ENCODE results near the gene PBX1. TPM values are rescaled to one million over a fixed set of nuclear protein-coding genes. Genes with fewer than 3 reads are reported as not detected.

Gene PBX1
- total RNA-seq, 4 donors from 2014 or later, result 25.8 to 31.0 (median 27.1) TPM

DNA sequence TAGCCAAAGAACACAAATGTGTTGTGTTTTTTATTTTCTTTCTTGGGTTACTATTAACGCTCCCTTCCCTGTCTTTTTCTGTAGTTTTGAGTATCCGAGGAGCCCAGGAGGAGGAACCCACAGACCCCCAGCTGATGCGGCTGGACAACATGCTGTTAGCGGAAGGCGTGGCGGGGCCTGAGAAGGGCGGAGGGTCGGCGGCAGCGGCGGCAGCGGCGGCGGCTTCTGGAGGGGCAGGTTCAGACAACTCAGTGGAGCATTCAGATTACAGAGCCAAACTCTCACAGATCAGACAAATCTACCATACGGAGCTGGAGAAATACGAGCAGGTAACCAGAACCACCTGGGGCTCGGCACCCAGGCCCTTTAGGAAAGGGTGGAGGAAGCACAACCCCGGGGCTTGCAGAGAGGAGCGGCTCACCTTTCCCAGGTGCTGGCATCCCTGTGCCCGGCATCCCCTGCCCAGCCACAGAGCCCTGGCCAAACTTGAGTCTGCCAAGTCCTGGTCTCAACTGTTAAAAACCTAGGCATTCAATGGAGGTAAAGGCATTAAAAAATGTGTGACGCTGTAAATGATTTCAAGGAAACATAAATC, 233.5 kb downstream of the PBX1 start:
- H3K27ac ChIP-seq, result no peak overlapping the region
- peaks cover 0 to 13% (median 0%) of the 10 kb centered on the region in 3 donors for H3K36me3 ChIP-seq
- no peak for DNase-seq (ENCODE audit: low spot score in 2 of 2)
- peaks cover 0 to 18% (median 3%) of the 10 kb centered on the region in 4 donors for H3K4me1 ChIP-seq
- no peaks in the 10 kb centered on the region for H3K9me3 ChIP-seq
- no peak for TF ChIP-seq EP300 (IDR thresholded peaks at IDR 0.05)
- TF ChIP-seq, protein P1, sequence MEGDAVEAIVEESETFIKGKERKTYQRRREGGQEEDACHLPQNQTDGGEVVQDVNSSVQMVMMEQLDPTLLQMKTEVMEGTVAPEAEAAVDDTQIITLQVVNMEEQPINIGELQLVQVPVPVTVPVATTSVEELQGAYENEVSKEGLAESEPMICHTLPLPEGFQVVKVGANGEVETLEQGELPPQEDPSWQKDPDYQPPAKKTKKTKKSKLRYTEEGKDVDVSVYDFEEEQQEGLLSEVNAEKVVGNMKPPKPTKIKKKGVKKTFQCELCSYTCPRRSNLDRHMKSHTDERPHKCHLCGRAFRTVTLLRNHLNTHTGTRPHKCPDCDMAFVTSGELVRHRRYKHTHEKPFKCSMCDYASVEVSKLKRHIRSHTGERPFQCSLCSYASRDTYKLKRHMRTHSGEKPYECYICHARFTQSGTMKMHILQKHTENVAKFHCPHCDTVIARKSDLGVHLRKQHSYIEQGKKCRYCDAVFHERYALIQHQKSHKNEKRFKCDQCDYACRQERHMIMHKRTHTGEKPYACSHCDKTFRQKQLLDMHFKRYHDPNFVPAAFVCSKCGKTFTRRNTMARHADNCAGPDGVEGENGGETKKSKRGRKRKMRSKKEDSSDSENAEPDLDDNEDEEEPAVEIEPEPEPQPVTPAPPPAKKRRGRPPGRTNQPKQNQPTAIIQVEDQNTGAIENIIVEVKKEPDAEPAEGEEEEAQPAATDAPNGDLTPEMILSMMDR (IDR thresholded peaks at IDR 0.05), result no peak
- no peak for TF ChIP-seq POLR2A (IDR thresholded peaks at IDR 0.05)
- H3K27me3 ChIP-seq, result no peaks in the 10 kb centered on the region
- H3K4me3 ChIP-seq, result no peak overlapping the region
- WGBS, 2 donors, result 93% methylated on average over 21 of the region's 21 CpGs

DNA sequence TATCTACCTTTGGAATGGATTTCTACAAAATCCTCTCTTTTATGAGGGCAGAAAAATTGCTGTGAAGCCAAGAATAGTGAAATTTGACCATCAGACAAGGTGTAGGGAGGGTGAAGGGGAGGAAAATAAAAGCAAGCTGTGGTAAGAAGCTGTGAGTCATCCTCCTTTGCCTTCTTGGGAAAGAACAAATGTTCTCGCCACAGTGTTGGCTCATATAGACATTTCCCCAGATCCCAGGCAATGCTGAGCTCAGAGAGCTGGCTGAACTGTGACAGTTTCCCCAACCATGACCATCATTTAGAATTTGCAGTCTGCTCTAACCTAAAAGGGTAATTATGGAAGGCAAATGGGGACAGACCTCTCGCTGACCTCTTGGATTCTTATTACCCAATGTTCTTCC, 235.4 kb downstream of the PBX1 start:
- H3K27ac ChIP-seq, result peak overlapping the region in 1 of 4 donors; percentile 17
- DNase-seq (ENCODE audit: low spot score in 2 of 2), result peak in 1 of 2 donors; percentile 31

DNA sequence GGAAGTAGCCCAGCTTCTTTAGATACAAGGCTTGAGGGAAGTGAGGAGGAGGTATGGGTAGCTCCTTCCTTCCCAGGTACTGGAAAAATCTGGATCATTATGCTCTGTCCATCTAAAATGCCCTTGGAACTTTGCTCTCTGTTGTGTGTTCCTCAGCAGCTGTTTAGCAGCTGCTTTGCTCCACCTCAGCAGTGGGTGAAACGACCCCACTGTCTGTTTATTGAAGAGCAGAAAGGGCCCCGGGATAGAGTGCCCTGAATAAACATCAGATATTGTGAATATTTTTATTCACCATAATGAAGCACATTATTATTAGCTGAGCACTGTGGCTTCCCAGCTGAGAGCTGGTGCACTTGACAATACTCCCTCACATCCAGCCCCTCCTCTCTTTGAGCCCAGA, 237.9 kb downstream of the PBX1 start:
- H3K4me3 ChIP-seq, result no peak overlapping the region
- peaks cover 0 to 40% (median 4%) of the 10 kb centered on the region in 4 donors for H3K4me1 ChIP-seq
- no peaks in the 10 kb centered on the region for H3K27me3 ChIP-seq
- no peak for DNase-seq (ENCODE audit: low spot score in 2 of 2)
- H3K9me3 ChIP-seq, result no peaks in the 10 kb centered on the region
- TF ChIP-seq, protein P1 (IDR thresholded peaks at IDR 0.05), result no peak
- TF ChIP-seq POLR2A (IDR thresholded peaks at IDR 0.05) (no peak), EP300 (IDR thresholded peaks at IDR 0.05) (no peak)
- no peak overlapping the region for H3K27ac ChIP-seq
- peaks cover 0 to 25% (median 0%) of the 10 kb centered on the region in 3 donors for H3K36me3 ChIP-seq
- 39 to 42% methylated on average over 2 of the region's 2 CpGs for WGBS, 2 donors

More for the DNA sequence above, 235.4 kb downstream of the PBX1 start:
- no peaks in the 10 kb centered on the region for H3K27me3 ChIP-seq
- TF ChIP-seq, protein P1 (IDR thresholded peaks at IDR 0.05), result no peak
- peak in 1 of 2 donors; percentile 61 for TF ChIP-seq EP300 (IDR thresholded peaks at IDR 0.05)
- peaks cover 0 to 21% (median 2%) of the 10 kb centered on the region in 4 donors for H3K4me1 ChIP-seq
- H3K9me3 ChIP-seq, result no peaks in the 10 kb centered on the region
- H3K4me3 ChIP-seq, result no peak overlapping the region
- peaks cover 0 to 14% (median 0%) of the 10 kb centered on the region in 3 donors for H3K36me3 ChIP-seq
- 83 to 85% methylated on average over 2 of the region's 2 CpGs for WGBS, 2 donors

DNA sequence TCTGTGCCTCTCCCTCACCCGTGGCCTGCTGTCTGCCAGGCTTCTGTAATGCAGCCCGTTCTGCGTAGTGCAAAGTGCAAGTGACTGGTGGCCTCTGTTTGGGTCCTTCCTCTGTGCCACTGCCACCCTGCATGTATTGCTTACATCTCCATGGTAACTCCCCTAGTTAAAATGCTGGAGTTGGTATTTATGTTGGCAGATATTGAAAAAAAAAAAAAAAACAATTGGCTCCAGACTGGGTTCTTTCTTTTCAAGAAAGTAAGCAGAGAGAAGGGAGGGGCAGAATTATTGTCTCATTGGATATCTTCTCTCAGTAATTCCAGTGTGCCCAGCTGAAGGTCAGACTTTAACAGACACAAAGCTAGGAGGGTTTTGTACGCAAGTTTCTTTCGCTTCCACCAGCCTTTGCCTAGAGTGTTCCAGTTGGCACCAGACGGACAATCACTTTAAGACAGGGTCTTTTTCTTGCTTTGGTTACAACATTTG, 242.3 kb downstream of the PBX1 start:
- H3K4me1 ChIP-seq, result peaks cover 0 to 50% (median 2%) of the 10 kb centered on the region in 4 donors
- no peak for TF ChIP-seq POLR2A (IDR thresholded peaks at IDR 0.05)
- peak in 1 of 2 donors; percentile 70 for TF ChIP-seq EP300 (IDR thresholded peaks at IDR 0.05)
- TF ChIP-seq, protein P1 (IDR thresholded peaks at IDR 0.05), result no peak
- 40 to 50% methylated on average over 6 of the region's 6 CpGs for WGBS, 2 donors

DNA sequence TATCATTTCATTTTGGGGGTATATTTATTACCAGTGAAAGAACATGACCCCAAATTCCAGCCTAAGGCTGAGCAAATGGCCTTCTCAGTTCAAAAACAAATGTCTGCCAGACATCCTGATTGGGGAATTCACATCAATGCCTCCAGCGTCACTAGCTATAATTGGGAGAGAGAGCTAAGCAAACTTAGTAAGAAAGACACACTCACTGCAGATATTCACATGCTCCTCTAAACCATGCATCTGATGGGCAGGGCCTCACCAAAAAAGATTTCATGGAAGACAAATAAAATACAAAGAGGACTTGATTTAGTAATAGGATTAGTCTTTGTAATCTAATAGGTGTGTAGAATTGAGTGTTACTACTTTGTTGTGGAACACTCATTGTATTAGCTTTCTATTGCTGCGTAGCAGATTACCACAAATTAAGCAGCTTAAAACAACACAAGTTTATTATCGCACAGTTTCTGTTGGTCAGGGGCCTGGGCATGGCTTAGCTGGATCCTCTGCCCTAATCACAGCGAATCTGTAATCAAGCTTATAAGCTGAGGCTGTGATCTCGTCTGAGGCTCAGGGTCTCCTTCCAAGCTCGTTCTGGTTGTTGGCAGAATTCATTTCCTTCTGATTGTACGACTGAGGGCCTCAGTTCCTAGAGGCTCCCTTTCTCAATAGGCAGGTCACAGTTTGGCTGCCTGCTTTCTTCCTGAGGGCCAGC, 243.0 kb downstream of the PBX1 start:
- H3K27ac ChIP-seq, result peak overlapping the region in 3 of 4 donors; percentile 24 to 73 (median 57)

More for the DNA sequence above, 242.3 kb downstream of the PBX1 start:
- H3K36me3 ChIP-seq, result peaks cover 0 to 12% (median 0%) of the 10 kb centered on the region in 3 donors
- H3K9me3 ChIP-seq, result no peaks in the 10 kb centered on the region
- no peak overlapping the region for H3K4me3 ChIP-seq
- H3K27me3 ChIP-seq, result no peaks in the 10 kb centered on the region
- H3K27ac ChIP-seq, result peak overlapping the region in 3 of 4 donors; percentile 24 to 73 (median 57)
- DNase-seq (ENCODE audit: low spot score in 2 of 2), result no peak

More for the DNA sequence above, 243.0 kb downstream of the PBX1 start:
- TF ChIP-seq EP300 (IDR thresholded peaks at IDR 0.05) (peak in 1 of 2 donors; percentile 11), POLR2A (IDR thresholded peaks at IDR 0.05) (no peak)
- TF ChIP-seq, protein P1 (IDR thresholded peaks at IDR 0.05), result no peak
- Histone ChIP-seq H3K4me3 (no peak overlapping the region), H3K36me3 (peaks cover 0 to 12% (median 0%) of the 10 kb centered on the region in 3 donors), H3K27me3 (no peaks in the 10 kb centered on the region), H3K9me3 (no peaks in the 10 kb centered on the region), H3K4me1 (peaks cover 0 to 50% (median 2%) of the 10 kb centered on the region in 4 donors)
- 41 to 51% methylated on average over 7 of the region's 7 CpGs for WGBS, 2 donors
- DNase-seq (ENCODE audit: low spot score in 2 of 2), result no peak
